Stimulated activated CD8-positive, alpha-beta memory T cell treated with anti-CD3 and anti-CD28 coated beads, Interleukin-7, amount 100 ng/mL, for 1 hour (primary cell): ENCODE measurements around the gene HPS1.

ENCODE experiments used
- DNase-seq, 2 donors: peaks; one replicate each; pipeline ENCODE4 v3.0.0-alpha.2; 2020; ENCODE audit warnings: low read depth in 2 of 2

The HPS1 gene

GRCh38 chr10:98411768-98412167 lies 35.0 kb downstream of the HPS1 start:
- no peak for DNase-seq

GRCh38 chr10:98411166-98411565 lies 35.6 kb downstream of the HPS1 start:
- DNase-seq = no peak

- no peak for DNase-seq
Measured at GRCh38 chr10:98410759-98411158, 36.0 kb downstream of the HPS1 start.

- no peak for DNase-seq
Measured at GRCh38 chr10:98410135-98410743, 36.5 kb downstream of the HPS1 start.

GRCh38 chr10:98408799-98409198 lies 37.9 kb downstream of the HPS1 start:
- DNase-seq = no peak

- DNase-seq = no peak
Measured at GRCh38 chr10:98407744-98408241, 38.9 kb downstream of the HPS1 start.

GRCh38 chr10:98407017-98407743 lies 39.6 kb downstream of the HPS1 start:
- DNase-seq = no peak

GRCh38 chr10:98405422-98405821 lies 41.3 kb downstream of the HPS1 start:
- no peak for DNase-seq

- no peak for DNase-seq
Measured at GRCh38 chr10:98404571-98405359, 42.0 kb downstream of the HPS1 start.

GRCh38 chr10:98403812-98404504 lies 42.8 kb downstream of the HPS1 start:
- DNase-seq = no peak

- no peak for DNase-seq
Measured at GRCh38 chr10:98402931-98403718, 43.6 kb downstream of the HPS1 start.

- DNase-seq = no peak
Measured at GRCh38 chr10:98402478-98402877, 44.3 kb downstream of the HPS1 start.

GRCh38 chr10:98400482-98400881 lies 46.3 kb downstream of the HPS1 start:
- DNase-seq = no peak

GRCh38 chr10:98399784-98400183 lies 47.0 kb downstream of the HPS1 start:
- DNase-seq = no peak

- DNase-seq = no peak
Measured at GRCh38 chr10:98397089-98397600, 49.6 kb downstream of the HPS1 start.

GRCh38 chr10:98396096-98397063 lies 50.4 kb downstream of the HPS1 start:
- DNase-seq = no peak

GRCh38 chr10:98394851-98395440 lies 51.8 kb downstream of the HPS1 start:
- DNase-seq = no peak

- no peak for DNase-seq
Measured at GRCh38 chr10:98391578-98391991, 55.1 kb downstream of the HPS1 start.

- DNase-seq = no peak
Measured at GRCh38 chr10:98391065-98391464, 55.7 kb downstream of the HPS1 start.
